Hematopoietic multipotent progenitor cell treated with erythropoietin and hydrocortisone succinate and interleukin-3 and kit ligand, for 15 days (in vitro differentiated cells): Measurements from ENCODE around the gene RCVRN.

Experiments
- DNase-seq: peaks from one replicate; pipeline ENCODE4 v3.0.0-alpha.2; 2015; ENCODE audit warnings: low spot score

The RCVRN gene

DNA sequence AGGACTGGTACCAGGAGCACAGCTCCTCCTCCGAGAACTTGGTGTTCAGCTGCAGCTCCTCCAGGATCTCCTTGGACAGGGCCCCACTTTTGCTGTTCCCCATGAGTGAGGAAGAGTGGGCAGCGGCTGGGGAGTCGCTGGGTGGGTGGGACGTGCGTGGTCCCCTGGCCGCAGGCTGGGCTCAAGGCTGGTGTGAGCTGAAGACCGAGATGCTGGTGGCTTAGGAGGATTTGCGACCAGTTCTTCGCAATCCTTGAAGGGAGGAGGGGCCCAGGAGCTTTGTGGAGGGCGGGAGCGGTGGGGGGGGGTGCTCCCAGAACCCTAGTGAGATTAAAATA, at the start of gene RCVRN:
RCVRN (minus strand) TSS at position 194 of the 338 bp plus-strand sequence; CDS start at position 103, 91 bp downstream.
- DNase-seq: no peak

DNA sequence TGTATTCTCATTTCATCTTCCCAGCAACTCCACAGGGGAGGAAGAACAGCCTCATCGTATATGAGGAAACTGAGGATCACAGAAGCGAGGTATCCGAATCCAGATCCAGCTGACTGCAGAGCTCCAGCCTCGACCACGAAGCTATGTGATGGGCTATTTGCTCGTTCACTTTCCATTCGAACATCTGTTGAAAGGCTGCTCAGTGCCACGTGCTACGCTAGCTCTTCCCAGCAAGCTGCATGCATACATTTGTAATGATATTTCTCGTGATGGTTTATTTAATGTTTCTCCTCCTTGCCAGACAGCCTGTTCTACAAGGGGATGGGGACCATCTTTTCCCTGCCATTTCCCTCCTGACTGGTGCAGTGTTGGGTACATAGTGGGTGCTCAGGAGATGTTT, 48.4 kb upstream of the RCVRN start:
- DNase-seq: no peak

DNA sequence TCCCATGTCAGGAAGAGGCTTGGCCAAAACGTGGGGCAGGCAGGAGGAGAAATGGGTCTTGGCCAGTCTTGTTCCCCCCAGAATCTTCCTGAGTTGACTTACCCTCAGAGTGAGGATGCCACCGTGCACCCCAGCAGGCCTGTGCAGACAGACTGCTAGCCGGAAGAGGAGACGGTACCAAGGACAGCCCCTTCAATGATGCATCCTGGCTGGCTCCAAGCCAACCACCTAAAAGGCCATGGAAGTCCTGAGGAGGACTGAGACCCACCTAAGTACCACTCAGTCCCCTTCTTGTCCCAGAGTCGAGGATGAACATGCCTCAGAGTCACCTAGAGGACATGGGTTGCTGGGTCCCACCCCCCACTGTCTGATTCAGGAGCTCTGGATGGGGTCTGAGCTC, 46.7 kb upstream of the RCVRN start:
- no peak for DNase-seq

DNA sequence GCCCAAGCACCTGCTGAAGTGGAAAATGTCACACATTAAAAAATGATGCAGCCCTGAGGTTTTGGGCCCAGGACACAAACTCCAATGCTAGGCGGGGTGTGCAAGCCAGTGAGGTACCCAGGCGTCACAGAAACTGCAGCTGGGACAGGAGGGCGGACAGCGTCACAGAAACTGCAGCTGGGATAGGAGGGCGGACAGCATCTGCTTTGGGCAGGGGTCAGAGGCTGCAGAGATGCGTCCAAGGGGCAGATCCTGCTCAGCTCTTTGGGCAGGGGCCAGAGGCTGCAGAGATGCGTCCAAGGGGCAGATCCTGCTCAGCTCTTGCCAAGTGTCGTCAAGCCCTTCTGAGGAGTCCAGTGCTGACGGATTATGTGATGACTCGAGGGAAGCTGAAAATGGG, 43.9 kb upstream of the RCVRN start:
- no peak for DNase-seq

DNA sequence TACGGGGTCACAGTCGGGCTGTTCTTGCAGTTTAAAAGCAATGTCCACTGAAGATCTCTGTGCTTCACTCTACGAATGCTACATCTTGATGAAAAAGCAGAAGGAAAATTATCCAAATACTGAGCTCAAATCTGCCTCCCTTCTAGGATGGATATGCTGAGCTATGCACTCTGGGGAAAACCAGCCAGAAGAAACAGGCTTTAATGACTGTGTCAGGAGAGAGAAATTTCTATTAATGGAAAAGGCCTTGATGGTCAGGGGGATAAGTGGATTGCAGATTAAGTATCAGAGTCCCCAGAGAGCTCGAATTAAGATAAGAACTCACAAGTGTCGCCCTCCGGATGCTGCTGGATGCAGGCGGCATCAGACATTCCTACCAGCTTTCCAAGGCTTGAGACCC, 39.6 kb upstream of the RCVRN start:
- DNase-seq: no peak

DNA sequence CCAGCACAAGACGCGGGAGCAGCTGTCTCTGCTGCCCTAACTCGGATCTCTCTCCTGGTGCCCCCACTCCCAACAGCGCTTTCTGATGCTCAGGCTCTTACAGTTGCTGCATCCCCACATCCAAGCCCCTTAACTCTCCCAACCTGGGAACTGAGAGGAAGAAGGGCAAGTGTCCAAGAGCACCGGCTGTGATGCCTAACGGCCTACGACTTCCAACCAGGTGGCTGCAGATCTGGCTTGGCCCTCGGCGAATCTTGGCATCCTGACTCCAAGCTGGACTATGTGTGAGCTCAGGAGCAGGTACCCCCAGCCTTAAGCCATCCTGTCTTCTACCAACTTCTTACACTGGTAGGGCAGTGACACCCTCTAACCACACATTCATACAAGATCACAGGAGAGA, 38.3 kb upstream of the RCVRN start:
- DNase-seq: no peak

DNA sequence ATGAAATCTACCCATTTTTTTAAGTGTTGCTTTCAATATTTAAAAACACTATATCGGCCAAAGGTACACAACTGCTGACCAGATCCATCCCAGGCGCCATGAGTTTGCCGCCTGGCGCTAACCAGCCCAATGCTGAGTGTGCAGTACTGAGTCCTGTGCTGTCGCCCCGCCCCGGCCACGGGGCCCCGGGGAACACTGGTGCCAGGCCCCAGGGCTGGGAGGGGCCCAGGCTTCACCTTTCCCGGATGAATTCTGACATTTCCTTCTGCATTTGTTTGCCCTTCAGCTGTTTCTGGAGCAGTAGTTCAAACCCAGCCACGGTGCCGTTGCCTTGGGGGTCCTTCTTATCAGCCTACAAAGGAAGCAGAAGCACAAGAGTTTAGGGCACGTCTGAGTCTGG, 37.8 kb upstream of the RCVRN start:
- no peak for DNase-seq

DNA sequence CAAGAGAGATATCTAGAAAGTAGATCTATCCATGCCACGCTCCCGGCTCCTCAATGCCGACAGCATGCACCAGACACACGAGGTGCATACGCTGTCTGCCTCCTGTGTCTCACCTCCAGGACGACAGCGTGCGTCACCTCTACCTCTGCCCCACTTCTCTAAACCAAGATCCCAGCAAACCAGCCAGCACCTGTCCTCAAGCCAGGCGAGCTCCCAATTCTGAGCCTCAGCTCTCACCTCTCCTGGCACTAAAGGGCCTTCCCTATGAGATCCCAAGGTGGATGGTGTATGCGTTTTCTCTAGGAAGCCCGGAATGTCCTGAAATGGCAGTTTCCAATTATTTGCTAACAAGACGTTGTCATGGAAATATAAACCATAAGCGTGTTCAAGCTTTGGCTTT, 36.2 kb upstream of the RCVRN start:
- no peak for DNase-seq

DNA sequence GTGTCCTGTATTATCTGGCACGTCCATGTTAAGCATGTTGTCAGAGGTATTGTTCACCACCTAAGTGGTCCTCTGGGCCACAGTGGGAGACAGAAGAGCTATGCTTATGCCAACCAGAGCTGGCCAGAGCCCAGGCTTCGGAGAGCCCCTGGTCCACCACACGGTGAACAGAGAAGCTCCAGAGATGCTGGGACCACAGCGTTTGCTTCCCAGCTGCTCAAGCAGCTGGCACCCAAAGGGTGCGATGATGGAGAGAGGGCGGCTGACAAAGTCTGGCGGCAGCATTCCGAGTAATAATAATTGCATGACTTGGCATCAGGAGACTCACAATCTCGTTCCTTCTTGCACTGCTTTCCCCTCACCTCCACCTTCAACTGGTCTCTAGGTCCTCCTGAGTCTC, 35.8 kb upstream of the RCVRN start:
- DNase-seq: no peak

DNA sequence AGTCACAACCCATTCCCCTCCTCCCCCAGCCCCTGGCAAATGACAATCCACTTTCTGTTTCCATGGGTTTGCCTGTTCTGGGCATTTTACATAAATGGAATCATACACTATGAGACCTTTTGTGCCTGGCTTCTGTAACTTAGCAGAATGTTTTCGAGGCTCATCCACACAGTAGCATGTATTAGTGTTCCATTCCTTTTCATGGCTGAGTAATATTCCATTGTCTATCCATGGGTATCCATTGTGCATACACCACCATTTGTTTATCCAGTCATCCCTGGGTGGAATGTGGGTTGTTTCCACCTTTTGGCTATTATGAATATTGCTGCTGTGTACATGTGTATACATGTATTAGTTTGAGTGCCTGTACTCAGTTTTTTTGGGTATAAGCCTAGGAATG, 33.7 kb upstream of the RCVRN start:
- DNase-seq: no peak

DNA sequence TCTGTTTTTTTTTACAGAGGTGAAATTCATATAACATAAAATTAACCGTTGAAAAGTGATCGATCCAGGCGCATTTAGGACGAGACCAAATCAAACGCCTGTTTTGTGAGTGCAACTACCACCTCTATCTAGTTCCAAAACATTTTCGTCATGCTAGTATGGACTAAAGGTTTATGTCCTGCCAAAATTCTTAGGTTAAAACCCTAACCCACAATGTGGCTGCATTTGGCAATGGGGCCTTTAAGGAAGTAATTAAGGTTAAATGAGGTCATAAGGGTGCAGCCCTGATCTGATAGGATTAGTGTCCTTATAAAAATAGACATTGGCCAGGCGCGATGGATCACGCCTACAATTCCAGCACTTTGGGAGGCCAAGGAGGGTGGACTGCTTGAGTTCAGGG, 32.8 kb upstream of the RCVRN start:
- DNase-seq: no peak

DNA sequence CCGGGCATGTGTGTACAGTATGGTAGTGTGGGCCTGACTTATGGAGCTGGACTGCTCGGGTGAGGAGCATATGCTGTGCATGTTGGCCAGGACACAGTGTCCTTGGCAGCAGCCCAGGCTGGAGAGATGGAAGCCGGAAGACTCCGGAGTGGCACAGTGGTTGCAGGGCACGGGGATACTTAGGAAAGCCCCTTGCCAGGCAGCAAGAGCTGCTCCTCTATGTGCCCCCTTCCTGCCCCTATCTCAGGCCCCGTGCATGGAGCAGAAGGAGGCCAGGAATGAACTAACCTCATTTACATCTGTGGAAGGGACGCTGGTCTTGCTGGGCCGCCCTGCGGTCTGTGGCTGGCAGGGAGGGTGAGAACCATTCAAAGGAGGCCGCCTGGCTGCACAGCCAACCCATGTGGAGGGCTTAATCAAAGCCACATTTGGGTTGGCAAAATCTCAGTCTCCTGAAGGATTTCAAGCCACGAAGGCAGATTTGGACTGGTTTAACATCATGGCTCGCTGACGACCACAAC, 32.2 kb upstream of the RCVRN start:
- no peak for DNase-seq

DNA sequence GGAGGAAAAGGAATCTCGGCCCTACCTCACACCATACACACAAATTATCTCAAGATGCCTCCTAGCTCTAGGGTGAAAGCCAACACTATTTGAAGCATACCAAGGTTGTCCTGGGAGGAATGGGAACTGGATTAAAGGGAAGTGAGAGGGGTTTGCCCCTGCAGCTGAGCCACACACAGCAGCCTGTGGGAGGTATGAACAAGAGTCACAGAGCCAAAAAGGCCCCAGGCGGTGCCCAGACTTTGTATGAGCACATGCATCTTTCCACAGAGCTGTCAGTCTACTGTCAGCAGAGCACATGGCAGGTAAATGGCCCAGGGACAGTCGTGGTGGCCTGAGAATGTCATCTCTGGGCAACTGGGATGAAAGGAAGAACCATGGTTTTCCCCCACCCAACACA, 31.0 kb upstream of the RCVRN start:
- no peak for DNase-seq

DNA sequence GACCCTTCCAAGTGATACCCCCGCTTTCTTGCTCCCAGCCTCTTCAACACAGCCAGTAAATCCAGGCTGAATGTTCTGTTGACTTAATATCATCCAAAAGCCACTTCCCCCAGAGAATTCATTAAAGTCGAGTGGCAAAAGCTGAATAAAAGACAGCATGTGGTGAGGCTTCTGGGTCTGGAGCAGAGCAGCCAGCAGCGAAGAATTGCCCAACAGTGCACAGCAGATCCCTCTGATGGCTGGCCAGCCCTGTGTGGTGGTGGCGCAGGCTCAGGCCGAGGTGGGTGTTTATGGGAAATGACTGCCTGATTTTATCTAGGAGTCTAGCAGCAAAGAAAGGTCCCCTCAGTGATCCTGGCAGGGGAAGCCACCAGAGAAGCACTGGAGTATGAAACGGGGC, 30.3 kb upstream of the RCVRN start:
- DNase-seq: no peak

DNA sequence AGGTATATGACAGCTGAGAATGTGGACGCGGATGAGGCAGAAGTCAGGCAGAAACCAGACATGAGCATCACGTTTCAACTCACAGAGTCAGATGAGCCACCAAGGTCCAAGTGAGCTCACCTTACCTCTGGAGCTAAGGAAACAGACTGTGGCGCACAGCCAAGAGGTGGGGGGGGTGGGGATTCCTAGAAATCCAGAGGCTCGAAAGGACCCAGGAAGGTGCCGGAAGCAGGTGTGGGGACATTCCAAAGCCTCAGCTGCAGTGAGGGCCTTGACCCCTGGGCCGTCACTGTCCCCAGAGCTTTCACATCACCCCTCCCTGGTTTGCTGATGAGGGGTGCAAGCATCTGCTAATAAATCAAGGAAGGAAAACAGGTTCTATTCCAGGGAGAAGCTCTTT, 29.3 kb upstream of the RCVRN start:
- DNase-seq: no peak

DNA sequence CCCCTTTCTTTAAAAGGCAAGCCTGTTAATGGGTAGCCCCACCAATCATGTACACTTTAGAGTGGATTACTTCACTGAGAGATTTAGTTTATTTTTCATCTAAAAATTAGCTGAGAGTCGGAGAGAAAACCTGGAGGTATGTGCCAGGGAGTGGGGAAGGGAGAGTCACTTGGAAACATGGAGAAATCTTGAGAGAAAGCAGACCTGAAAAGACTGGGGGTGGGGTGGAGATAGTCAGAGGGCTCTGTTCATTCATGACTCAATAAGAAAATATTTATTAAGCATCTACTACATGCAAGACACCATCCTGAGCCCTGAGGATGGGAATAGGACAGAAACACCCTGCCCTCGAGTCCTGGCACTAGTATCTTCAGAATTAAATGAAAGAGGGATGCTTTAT, 27.4 kb upstream of the RCVRN start:
- no peak for DNase-seq

DNA sequence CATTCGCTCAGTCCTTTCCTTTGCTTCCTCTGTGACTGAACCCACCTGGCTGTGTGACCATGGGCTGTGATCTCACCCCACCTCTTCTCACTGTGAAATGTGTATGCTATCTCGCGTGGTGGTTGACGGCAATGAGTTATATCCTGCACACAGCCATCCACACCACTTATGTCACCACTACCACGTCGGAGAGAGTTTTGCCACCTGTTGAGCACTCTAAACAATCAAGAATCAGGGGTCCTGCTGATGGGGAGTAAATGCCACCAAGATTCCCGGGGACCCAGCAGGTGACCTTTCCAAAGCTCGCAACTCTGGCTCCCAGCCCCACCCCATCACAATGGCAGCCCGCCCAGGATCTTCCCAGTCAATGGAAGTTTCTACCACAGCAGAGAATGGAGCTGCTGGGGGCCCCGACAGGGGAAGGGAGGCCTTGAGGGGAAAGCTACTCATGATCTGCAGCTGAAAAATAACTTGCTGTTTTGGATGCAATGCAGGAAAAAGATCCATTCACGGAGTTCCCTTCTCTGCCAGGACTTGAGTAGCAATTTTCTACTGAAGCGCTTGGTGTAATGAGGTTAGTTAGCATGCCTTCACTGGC, 26.2 kb upstream of the RCVRN start:
- DNase-seq: no peak

DNA sequence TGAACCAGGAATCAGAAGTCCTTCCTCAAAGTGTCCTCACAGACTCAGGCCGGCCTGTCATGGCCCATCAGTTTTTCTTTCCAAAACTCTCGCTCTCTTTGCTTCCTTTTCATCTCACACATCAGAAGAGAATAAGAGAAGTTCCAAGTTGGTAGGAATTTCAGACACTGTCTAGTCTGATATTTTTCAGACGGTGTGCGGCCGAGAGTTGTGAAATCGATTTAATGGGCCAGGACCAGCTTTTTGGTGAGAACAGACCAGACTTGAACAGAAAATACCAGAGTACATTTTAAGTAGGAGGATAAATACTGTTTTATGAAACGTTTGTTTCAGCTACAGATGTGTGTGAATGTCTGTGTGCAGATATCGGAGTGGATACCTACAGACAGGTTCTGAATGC, 24.8 kb upstream of the RCVRN start:
- no peak for DNase-seq

DNA sequence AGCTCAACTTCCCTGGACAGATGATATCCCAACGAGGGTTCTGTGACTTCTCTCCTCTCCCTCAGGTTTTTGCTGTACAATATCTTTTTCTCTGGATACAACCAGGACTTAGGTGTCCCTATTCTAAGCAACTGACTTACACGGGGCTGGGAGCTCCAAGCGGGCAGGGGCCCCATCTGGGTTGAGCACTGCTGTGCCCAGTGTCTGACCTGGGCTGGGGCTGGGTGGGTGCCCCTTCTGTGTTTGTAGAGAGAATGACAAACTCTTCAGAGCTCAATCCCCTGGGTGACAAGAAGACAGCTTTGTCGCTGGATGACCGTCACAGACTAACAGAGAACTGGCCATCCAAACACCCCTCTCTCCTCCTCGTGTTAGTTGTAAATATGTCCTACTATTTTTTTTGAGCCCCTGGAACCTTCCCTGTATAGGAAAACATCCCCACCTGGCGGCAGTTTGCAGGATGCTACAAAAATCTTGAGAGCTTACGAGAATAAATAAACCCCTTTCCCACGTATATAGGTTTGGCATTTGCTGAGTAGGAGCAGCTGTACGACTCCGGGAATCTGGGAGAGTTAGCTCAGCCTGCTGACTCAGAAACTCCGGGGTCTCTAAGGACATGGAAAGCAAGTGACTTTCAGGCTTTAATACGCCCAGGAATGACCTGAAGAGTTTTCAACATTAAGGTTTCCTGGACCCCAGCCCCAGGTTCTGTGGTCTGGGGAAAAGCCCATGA, 23.7 kb upstream of the RCVRN start:
- no peak for DNase-seq

DNA sequence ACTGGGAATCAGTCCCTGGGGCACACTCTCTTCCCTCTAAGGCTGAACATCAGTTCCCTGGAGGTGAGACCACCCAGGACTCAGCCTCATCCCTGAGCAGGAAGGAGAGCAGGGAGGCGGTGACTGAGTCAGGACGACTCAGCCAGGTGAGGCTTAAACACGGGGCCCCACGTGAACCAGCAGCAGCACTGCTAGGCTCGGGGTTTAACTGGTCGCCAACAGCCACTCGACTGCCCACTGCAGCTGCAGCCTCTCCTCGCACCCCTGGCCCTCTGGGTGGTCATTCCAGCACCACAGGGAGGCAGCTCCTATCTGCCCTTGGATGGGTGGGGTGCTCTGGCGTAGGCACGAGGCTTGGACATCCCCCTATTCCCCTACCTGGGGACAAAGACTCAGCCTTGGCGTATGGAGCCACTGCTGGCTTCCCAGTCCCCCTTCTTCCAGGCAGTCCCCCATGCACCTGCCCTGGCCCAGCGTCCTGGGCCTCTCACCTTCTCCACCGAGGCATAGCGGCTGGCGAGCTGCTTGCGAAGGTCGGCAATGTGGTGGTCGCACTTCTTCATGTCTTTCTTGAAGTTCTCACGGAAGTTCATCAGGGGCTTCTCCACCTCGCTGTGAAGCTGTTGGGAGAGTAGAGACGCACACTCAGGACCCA, 21.2 kb upstream of the RCVRN start:
- no peak for DNase-seq

DNA sequence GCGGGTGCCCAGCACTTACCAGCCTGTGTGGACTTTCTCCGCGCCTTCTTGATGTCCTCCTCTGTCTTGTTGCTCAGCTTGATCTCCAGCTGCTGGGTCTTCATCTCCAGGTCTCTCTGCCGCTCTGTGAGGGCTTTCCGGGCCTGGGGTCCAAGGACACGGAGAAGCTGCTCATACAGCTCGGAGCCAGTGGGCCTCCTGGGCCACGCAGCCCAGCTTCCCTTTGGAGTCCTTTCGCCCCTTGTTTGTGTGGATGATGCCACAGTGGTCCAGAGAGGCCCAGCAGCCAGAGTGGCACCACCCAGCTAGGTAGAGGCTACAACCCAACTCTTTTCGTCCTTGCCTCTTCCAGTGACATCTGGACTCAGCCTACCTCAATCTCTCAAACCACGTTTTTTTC, 20.4 kb upstream of the RCVRN start:
- DNase-seq: no peak

DNA sequence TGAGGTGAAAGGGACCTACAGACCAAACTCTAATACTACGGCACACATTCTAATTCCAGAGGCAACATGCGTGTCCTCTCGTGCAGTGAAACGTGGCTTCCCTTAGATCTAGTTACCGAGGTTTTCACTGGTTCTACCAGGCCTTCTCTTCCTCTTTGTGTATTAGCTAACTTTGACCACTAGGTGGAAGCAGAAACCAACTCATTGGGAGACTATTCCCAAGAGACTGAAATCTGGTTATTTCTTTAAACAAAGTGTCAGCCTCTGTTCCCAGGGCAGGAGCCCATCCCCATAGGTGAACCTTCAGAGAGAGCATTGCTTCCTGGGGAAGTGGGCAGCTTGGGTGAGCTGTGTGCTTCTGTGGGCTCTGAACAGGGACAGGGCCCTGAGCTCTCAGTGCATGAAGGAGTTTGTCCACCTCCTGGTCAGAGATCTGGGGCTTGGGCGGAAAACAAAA, 19.7 kb upstream of the RCVRN start:
- DNase-seq: peak; percentile 52

DNA sequence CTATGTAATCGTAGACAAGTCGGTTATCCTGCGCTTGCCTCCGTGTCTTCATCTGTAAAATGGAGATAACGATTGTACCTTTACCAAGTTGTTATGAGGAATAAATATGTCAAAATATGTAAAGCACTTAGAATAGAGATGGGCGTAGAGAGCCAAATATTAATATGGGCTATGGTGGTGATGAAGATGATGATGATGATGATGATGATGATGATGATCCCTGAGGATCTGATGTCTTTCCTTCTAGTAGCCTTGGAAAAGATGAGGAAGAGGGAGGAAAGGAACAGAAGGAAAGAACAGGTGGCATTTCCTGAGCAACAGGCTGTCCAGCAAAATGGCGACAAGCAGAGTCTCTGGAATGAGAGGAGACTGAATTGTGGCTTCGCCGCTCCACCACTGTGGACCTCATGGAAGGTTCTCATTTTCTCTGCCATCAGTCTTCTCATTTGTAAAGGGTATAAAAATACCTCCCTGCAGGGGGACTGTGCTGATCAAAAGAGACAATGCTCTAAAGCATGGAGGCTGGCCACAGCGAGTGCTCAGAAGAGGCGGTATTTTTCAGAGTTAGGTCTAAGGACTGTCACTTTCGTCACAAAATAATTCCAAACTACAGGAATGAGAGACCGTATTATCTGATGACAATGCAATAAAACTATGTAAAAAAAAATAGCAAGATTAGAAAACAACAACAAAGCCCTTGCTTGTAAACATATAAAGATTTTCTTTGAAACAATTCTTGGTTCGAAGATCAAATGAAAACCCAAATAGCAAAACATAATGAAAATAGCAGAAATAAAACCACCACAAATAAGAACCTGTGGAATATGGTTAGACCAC, 17.2 kb upstream of the RCVRN start:
- DNase-seq: no peak
